ENCODE results near the gene ADGRG6. TPM values are rescaled to one million over a fixed set of nuclear protein-coding genes. Genes with fewer than 3 reads are reported as not detected.

The ADGRG6 gene
- total and polyA plus RNA-seq, 8 donors: 1.1 to 102 (median 8.9) TPM

GRCh38 chr6:142300758-142301650 is 803 bp upstream of the ADGRG6 start:
- H3K27me3 ChIP-seq: peaks cover 0 to 30% (median 14%) of the 10 kb centered on the region in 3 donors
- peak overlapping the region; percentile 54 to 82 (median 76) for H3K27ac ChIP-seq
- WGBS, 5 donors: 5 to 12% (median 8%) methylated on average over 24 to 31 of the region's 31 CpGs
- peaks cover 0 to 19% (median 14%) of the 10 kb centered on the region in 4 donors for H3K4me1 ChIP-seq
- H3K4me3 ChIP-seq: peak overlapping the region; percentile 57 to 71 (median 60)
- H3K36me3 ChIP-seq: no peaks in the 10 kb centered on the region
- intact Hi-C loops (cut with DNase I; ENCODE audit: low total_unique reads): no loop called here
- TF ChIP-seq POLR2AphosphoS5 (IDR thresholded peaks at IDR 0.05): peak in 1 of 3 donors; percentile 19
- no peak for TF ChIP-seq POLR2A (IDR thresholded peaks at IDR 0.05)
- no peaks in the 10 kb centered on the region for H3K9me3 ChIP-seq
- DNase-seq: peak; percentile 78 to 80

GRCh38 chr6:142302421-142303175 is 791 bp downstream of the ADGRG6 start:
- peak in 1 of 2 donors; percentile 62 for DNase-seq
- Histone ChIP-seq H3K27ac (peak overlapping the region in 4 of 5 donors; percentile 74 to 82 (median 78)), H3K27me3 (peaks cover 0 to 30% (median 14%) of the 10 kb centered on the region in 3 donors), H3K36me3 (no peaks in the 10 kb centered on the region), H3K9me3 (no peaks in the 10 kb centered on the region), H3K4me3 (peak overlapping the region; percentile 57 to 71 (median 60)), H3K4me1 (peaks cover 0 to 21% (median 15%) of the 10 kb centered on the region in 4 donors)
- 26 to 47% (median 42%) methylated on average over 18 of the region's 18 CpGs for WGBS, 5 donors
- TF ChIP-seq CTCF (IDR thresholded peaks at IDR 0.05) (no peak), POLR2A (IDR thresholded peaks at IDR 0.05) (no peak), EP300 (IDR thresholded peaks at IDR 0.05) (no peak), POLR2AphosphoS5 (IDR thresholded peaks at IDR 0.05) (no peak)
- intact Hi-C loops (cut with DNase I; ENCODE audit: low total_unique reads): no loop called here

- TF ChIP-seq EP300 (IDR thresholded peaks at IDR 0.05) (no peak), CTCF (IDR thresholded peaks at IDR 0.05) (no peak), POLR2A (IDR thresholded peaks at IDR 0.05) (no peak), POLR2AphosphoS5 (IDR thresholded peaks at IDR 0.05) (no peak)
- H3K27me3 ChIP-seq: peaks cover 0 to 30% (median 14%) of the 10 kb centered on the region in 3 donors
- WGBS, 5 donors: 39 to 78% (median 52%) methylated on average over 2 of the region's 2 CpGs
- no peak for DNase-seq
- H3K27ac ChIP-seq: peak overlapping the region in 3 of 5 donors; percentile 22 to 82 (median 74)
- H3K9me3 ChIP-seq: no peaks in the 10 kb centered on the region
- intact Hi-C loops (cut with DNase I; ENCODE audit: low total_unique reads): no loop called here
- peaks cover 0 to 26% (median 17%) of the 10 kb centered on the region in 4 donors for H3K4me1 ChIP-seq
- peak overlapping the region in 3 of 4 donors; percentile 57 to 71 (median 60) for H3K4me3 ChIP-seq
- no peaks in the 10 kb centered on the region for H3K36me3 ChIP-seq
Measured at GRCh38 chr6:142303176-142303533, 1.3 kb downstream of the ADGRG6 start.

GRCh38 chr6:142304241-142304640 is 2.4 kb downstream of the ADGRG6 start:
- no peak overlapping the region for H3K27ac ChIP-seq
- DNase-seq: no peak
- TF ChIP-seq POLR2A (IDR thresholded peaks at IDR 0.05) (no peak), POLR2AphosphoS5 (IDR thresholded peaks at IDR 0.05) (no peak), CTCF (IDR thresholded peaks at IDR 0.05) (no peak), EP300 (IDR thresholded peaks at IDR 0.05) (no peak)
- H3K9me3 ChIP-seq: no peaks in the 10 kb centered on the region
- intact Hi-C loops (cut with DNase I; ENCODE audit: low total_unique reads): no loop called here
- peaks cover 0 to 30% (median 14%) of the 10 kb centered on the region in 3 donors for H3K27me3 ChIP-seq
- no peaks in the 10 kb centered on the region for H3K36me3 ChIP-seq
- H3K4me1 ChIP-seq: peaks cover 0 to 27% (median 18%) of the 10 kb centered on the region in 4 donors
- 50 to 77% (median 71%) methylated on average over 2 of the region's 2 CpGs for WGBS, 5 donors
- no peak overlapping the region for H3K4me3 ChIP-seq
